Right lobe of liver (tissue), 6 donors: ENCODE results near the gene CHMP5. TPM values are rescaled to one million over a fixed set of nuclear protein-coding genes. Genes with fewer than 3 reads are reported as not detected.

Experiments used
- ATAC-seq, 4 donors: fragments of 200-7000 bp; cut with Tn5 transposase; one replicate each; pipeline ENCODE4 v1.9.1; 2020; ENCODE audit warnings: mild to moderate bottlenecking in 4 of 4, moderate library complexity in 4 of 4
- DNase-seq, 3 donors: peaks; one replicate each; pipeline ENCODE4 v3.0.0-alpha.2; 2020
- H3K27ac ChIP-seq, 3 donors: fragments of 200-600 bp; one replicate each; pipeline ENCODE4 v1.8.0; 2022
- H3K27me3 ChIP-seq, 2 donors: fragments of 200-600 bp; one replicate each; pipeline ENCODE4 v1.8.0; 2022
- H3K36me3 ChIP-seq, 4 donors: fragments of 200-600 bp; sonication (generic) in 1 of 4; one replicate each; pipeline versions ENCODE4 v1.5.1 to v1.8.0; 2017 to 2022; ENCODE audit warnings: control low read depth in 1 of 4
- H3K4me1 ChIP-seq, 4 donors: fragments of 200-600 bp; sonication (generic) in 1 of 4; one replicate each; pipeline versions ENCODE4 v1.5.1 to v1.8.0; 2017 to 2022; ENCODE audit warnings: control low read depth in 1 of 4
- H3K4me3 ChIP-seq, 3 donors: fragments of 200-600 bp; one replicate each; pipeline ENCODE4 v1.8.0; 2022
- H3K9me3 ChIP-seq, 4 donors: fragments of 200-600 bp; sonication (generic) in 1 of 4; one replicate each; pipeline versions ENCODE4 v1.5.1 to v1.8.0; 2017 to 2022; ENCODE audit warnings: control low read depth in 1 of 4
- CTCF ChIP-seq, 4 donors: fragments of 200-600 bp in 3 of 4; fragments of 450-650 bp in 1 of 4; IDR thresholded peaks; one replicate each; pipeline versions ENCODE4 v1.5.1 to v1.8.0; 2016 to 2022; ENCODE audit warnings: antibody characterized with exemption in 4 of 4, mild to moderate bottlenecking in 2 of 4
- POLR2A ChIP-seq: fragments of 450-650 bp; IDR thresholded peaks from one replicate; pipeline ENCODE4 v1.6.1; 2017; ENCODE audit warnings: antibody characterized with exemption, mild to moderate bottlenecking
- WGBS: methylation state at CpG from one replicate; pipeline ENCODE4 v1.1.6; 2018; ENCODE audit warnings: low coverage, low lambda C conversion rate; ENCODE audit not compliant: insufficient coverage; ENCODE audit errors: missing lambda C conversion rate; 5-methylcytosine and 5-hydroxymethylcytosine counted together
- intact Hi-C, 2 donors: fragments of 100-400 bp; cut with DNase I; formaldehyde crosslinking; loops; one replicate each; pipeline versions ENCODE4 v1.11.2 to v1.14.1; 2022
- total RNA-seq, 6 experiments: library from RNA; depleted of rRNA in 2 of 6; stranded (reverse); fragments of >200 nt in 2 of 6; fragmentation: NEBNext Ultra II Directional in 3 of 6; extraction: Animal tissue kit (Norgen Biotek cat#: 25700) in 3 of 6; gene quantifications; one replicate each; pipeline versions ENCODE4 v1.1.0 to v1.2.4, GENCODE V29; 2016 to 2023
- donor health status: DM: no; HTN: yes; CAD: no.
- donor health status: DM: no; HTN: no; CAD: no.
- donor health status: DM: no; HTN: no; CAD: no.
- donor health status: DM: no; HTN: yes; CAD: no.
- donor health status: DM: no; HTN: yes; CAD: no.

CHMP5 gene
- total RNA-seq, 6 experiments from 2014 or later, result 19.7 to 30.3 (median 26.0) TPM

DNA sequence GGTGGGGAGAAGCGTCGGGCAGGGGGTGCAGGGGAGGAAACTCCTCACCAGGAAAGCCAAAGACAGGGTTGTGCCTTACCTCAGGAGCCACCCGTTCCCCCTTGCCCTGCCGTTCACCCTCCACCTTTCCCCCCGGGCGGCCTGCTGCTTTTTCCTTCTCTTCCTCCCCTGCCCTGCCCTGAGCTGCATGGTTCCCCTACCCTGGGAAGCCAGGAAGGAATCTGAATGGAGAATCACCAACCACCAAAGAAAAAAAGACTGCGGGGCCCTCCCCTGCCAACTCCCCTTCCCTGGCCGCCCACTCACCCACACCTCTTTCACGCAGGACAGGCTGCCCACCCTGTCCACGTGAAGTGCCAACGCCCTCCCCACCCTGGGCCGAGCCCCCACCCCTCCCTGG is 24.6 kb downstream of the CHMP5 start:
- peaks cover 0 to 41% (median 15%) of the 10 kb centered on the region in 4 donors for H3K4me1 ChIP-seq

GRCh38 chr9:33289936-33290246 is 25.0 kb downstream of the CHMP5 start:
- Histone ChIP-seq H3K27me3 (no peaks in the 10 kb centered on the region), H3K4me3 (peak overlapping the region; percentile 88 to 98 (median 97)), H3K4me1 (peaks cover 0 to 45% (median 17%) of the 10 kb centered on the region in 4 donors), H3K9me3 (no peaks in the 10 kb centered on the region), H3K36me3 (peaks cover 0 to 4% (median 1%) of the 10 kb centered on the region in 4 donors), H3K27ac (peak overlapping the region; percentile 99 to 100 (median 99))
- WGBS, result 0% methylated on average over 14 of the region's 14 CpGs
- peak; percentile 18 to 44 (median 39) for ATAC-seq
- intact Hi-C loops, result no loop called here
- no peak for DNase-seq
- no peak for TF ChIP-seq POLR2A
- TF ChIP-seq CTCF (IDR thresholded peaks at IDR 0.05), result no peak

More for the DNA sequence above, 24.6 kb downstream of the CHMP5 start:
- Histone ChIP-seq H3K27me3 (no peaks in the 10 kb centered on the region), H3K9me3 (no peaks in the 10 kb centered on the region), H3K27ac (peak overlapping the region; percentile 99 to 100 (median 99)), H3K4me3 (peak overlapping the region; percentile 88 to 98 (median 97)), H3K36me3 (no peaks in the 10 kb centered on the region)
- no peak for TF ChIP-seq POLR2A
- TF ChIP-seq CTCF (IDR thresholded peaks at IDR 0.05), result no peak
- intact Hi-C loops, result no loop called here
- 5% methylated on average over 10 of the region's 12 CpGs for WGBS
- no peak for ATAC-seq
- DNase-seq, result peak in 1 of 3 donors; percentile 23

DNA sequence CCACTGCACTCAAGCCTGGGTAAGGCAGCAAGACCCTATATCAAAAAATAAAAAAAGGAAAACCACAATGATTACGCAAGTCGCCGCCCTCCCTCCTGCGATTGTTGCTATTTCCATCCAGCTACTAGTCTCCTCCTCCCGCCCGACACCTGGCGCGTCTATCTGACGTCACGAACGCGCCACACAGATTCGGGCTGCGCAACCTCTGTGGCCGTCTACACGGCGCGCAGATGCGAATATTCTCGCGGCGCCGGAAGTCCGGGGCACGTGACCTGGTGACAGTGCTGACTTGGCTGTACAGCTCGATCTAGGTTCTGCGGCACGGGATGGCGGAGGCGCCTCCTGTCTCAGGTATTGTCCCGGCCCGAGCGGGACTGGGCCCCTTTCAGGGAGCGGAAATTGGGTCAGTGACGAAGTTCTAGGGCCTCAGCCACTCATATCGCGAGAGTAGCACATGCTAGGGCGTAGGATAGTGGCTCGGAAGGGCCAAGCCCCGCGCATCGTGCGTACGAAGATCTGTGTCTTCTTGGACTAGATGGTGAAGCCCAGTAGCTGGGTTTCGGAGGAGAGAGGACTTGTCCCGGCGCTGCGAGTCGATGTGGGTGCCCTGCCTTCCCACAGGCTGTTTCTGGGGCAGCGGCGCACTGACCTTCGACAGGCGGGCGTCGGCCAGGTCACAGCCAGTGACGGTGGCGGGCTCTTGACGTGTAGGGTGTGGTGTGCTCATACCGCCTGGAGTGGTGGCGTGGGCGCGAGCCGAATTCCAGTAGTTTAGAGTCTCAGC is 25.6 kb downstream of the CHMP5 start, which contains the start of gene NFX1:
NFX1 (plus strand) TSS at position 270 of the 784 bp plus-strand sequence; CDS start at position 327, 57 bp downstream.
- WGBS, result 0% methylated on average over 12 of the region's 63 CpGs
- Histone ChIP-seq H3K36me3 (peaks cover 0 to 8% (median 3%) of the 10 kb centered on the region in 4 donors), H3K4me3 (peak within 1 kb of the TSS; percentile 88 to 98 (median 97)), H3K27ac (peak within 1 kb of the TSS; percentile 99 to 100 (median 99)), H3K9me3 (no peaks in the 10 kb centered on the region), H3K27me3 (no peaks in the 10 kb centered on the region), H3K4me1 (peaks cover 0 to 48% (median 19%) of the 10 kb centered on the region in 4 donors)
- peak; percentile 97 to 98 (median 98) for DNase-seq
- intact Hi-C loops, result no loop called here
- peak; percentile 75 to 89 (median 84) for ATAC-seq
- TF ChIP-seq POLR2A, result peak; percentile 89
- TF ChIP-seq CTCF (IDR thresholded peaks at IDR 0.05), result no peak

DNA sequence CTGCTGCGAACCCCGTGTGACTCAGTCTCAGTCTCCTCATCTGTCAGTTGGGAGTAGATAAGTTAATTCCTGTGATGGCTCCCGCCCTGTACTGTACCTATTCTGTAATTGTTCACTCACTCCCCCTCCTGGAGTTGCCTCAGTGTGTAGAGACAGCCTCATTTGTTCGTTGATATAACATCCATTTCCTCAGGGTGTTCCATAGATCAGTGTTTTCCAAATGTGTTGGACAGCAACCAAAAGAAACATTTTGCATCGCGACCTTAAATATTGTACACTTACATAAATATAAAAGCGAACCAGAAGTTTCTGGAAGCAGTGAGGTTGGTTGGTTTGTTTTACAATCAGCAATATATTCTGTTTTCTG is 26.2 kb downstream of the CHMP5 start:
- H3K27ac ChIP-seq, result peak overlapping the region; percentile 99 to 100 (median 99)
- no peak for ATAC-seq

More for the DNA sequence above, 26.2 kb downstream of the CHMP5 start:
- TF ChIP-seq CTCF (IDR thresholded peaks at IDR 0.05) (no peak), POLR2A (no peak)
- intact Hi-C loops, result no loop called here
- no peaks in the 10 kb centered on the region for H3K27me3 ChIP-seq
- DNase-seq, result no peak
- peak overlapping the region; percentile 88 to 98 (median 97) for H3K4me3 ChIP-seq
- H3K9me3 ChIP-seq, result no peaks in the 10 kb centered on the region
- 7% methylated on average over 5 of the region's 7 CpGs for WGBS
- H3K4me1 ChIP-seq, result peaks cover 0 to 53% (median 22%) of the 10 kb centered on the region in 4 donors
- H3K36me3 ChIP-seq, result peaks cover 0 to 13% (median 4%) of the 10 kb centered on the region in 4 donors
